Left lung (tissue), 10 donors: ENCODE results near the gene POU6F1. TPM values are rescaled to one million over a fixed set of nuclear protein-coding genes. Genes with fewer than 3 reads are reported as not detected.

Experiments
- ATAC-seq: fragments of 200-7000 bp; cut with Tn5 transposase; one replicate; pipeline ENCODE4 v1.9.1; 2020; ENCODE audit warnings: moderate library complexity
- DNase-seq, 4 donors: peaks; one replicate each; pipeline ENCODE4 v3.0.0-alpha.2; 2013 to 2020
- H3K27ac ChIP-seq, 2 donors: fragments of 200-600 bp; sonication (generic) in 1 of 2; one replicate each; pipeline versions ENCODE4 v1.5.0 to v1.8.0; 2020 to 2021
- H3K27me3 ChIP-seq, 2 donors: fragments of 200-600 bp; sonication (generic) in 1 of 2; one replicate each; pipeline versions ENCODE4 v1.5.0 to v1.8.0; 2020 to 2021
- H3K36me3 ChIP-seq, 2 donors: fragments of 200-600 bp; sonication (generic) in 1 of 2; one replicate each; pipeline versions ENCODE4 v1.5.0 to v1.8.0; 2020 to 2021
- H3K4me1 ChIP-seq, 2 donors: fragments of 200-600 bp; one replicate each; pipeline ENCODE4 v1.8.0; 2021
- H3K4me3 ChIP-seq, 2 donors: fragments of 200-600 bp; sonication (generic) in 1 of 2; one replicate each; pipeline versions ENCODE4 v1.5.0 to v1.8.0; 2020 to 2021; ENCODE audit warnings: mild to moderate bottlenecking in 1 of 2
- H3K9me3 ChIP-seq, 2 donors: fragments of 200-600 bp; sonication (generic) in 1 of 2; one replicate each; pipeline versions ENCODE4 v1.5.0 to v1.8.0; 2020 to 2021
- intact Hi-C, 2 donors: fragments of 100-400 bp; cut with DNase I; formaldehyde crosslinking; loops; one replicate each; pipeline versions ENCODE4 v1.11.2 to v1.14.2; 2022
- polyA plus RNA-seq, 6 donors: library from polyadenylated mRNA; unstranded; fragments of 120-200 nt; gene quantifications; one replicate each; pipeline ENCODE4 v1.2.1, GENCODE V29; 2013; ENCODE audit not compliant: insufficient read length in 6 of 6
- total RNA-seq, 2 donors: library from RNA; stranded (reverse); fragmentation: NEBNext Ultra II Directional; extraction: Animal tissue kit (Norgen Biotek cat#: 25700); gene quantifications; one replicate each; pipeline ENCODE4 v1.2.1, GENCODE V29; 2021
- TF ChIP-seq, protein P1 (sequence below), 2 donors: fragments of 200-600 bp; sonication (generic) in 1 of 2; IDR thresholded peaks; one replicate each; pipeline versions ENCODE4 v1.5.0 to v1.8.0; 2021; ENCODE audit warnings: antibody characterized with exemption in 2 of 2
- donor health status: DM: no; HTN: yes; CAD: no.
- donor health status: DM: no; HTN: no; CAD: no.

POU6F1 gene
- total and polyA plus RNA-seq, 8 donors, result 9.9 to 15.6 (median 11.9) TPM

DNA sequence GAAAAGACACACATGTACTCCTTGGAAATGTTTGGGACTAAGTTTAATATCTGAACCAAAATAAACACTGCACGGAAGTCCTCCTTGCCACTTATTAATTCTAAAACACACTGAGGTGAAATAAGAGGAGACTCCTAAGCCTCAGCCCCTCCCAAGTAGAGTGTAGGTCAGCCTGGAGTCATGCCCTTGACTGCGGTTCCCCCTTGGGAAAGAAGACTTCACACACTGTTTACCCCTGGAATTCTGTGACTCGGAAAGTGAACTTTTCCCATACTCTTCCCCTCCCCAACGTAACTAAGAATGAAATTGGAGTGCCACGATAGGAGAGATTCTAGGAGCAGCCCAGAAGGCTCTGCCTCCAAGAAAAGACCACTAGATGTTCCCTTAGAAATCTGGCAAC, 36.3 kb downstream of the POU6F1 start:
- H3K4me1 ChIP-seq, result no peaks in the 10 kb centered on the region
- TF ChIP-seq, protein P1, sequence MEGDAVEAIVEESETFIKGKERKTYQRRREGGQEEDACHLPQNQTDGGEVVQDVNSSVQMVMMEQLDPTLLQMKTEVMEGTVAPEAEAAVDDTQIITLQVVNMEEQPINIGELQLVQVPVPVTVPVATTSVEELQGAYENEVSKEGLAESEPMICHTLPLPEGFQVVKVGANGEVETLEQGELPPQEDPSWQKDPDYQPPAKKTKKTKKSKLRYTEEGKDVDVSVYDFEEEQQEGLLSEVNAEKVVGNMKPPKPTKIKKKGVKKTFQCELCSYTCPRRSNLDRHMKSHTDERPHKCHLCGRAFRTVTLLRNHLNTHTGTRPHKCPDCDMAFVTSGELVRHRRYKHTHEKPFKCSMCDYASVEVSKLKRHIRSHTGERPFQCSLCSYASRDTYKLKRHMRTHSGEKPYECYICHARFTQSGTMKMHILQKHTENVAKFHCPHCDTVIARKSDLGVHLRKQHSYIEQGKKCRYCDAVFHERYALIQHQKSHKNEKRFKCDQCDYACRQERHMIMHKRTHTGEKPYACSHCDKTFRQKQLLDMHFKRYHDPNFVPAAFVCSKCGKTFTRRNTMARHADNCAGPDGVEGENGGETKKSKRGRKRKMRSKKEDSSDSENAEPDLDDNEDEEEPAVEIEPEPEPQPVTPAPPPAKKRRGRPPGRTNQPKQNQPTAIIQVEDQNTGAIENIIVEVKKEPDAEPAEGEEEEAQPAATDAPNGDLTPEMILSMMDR (IDR thresholded peaks at IDR 0.05), result no peak
- no peaks in the 10 kb centered on the region for H3K27me3 ChIP-seq
- H3K27ac ChIP-seq, result no peak overlapping the region
- DNase-seq (no peak), ATAC-seq (peak; percentile 68)
- H3K36me3 ChIP-seq, result no peaks in the 10 kb centered on the region
- intact Hi-C loops, result no loop called here
- no peak overlapping the region for H3K4me3 ChIP-seq
- H3K9me3 ChIP-seq, result no peaks in the 10 kb centered on the region

DNA sequence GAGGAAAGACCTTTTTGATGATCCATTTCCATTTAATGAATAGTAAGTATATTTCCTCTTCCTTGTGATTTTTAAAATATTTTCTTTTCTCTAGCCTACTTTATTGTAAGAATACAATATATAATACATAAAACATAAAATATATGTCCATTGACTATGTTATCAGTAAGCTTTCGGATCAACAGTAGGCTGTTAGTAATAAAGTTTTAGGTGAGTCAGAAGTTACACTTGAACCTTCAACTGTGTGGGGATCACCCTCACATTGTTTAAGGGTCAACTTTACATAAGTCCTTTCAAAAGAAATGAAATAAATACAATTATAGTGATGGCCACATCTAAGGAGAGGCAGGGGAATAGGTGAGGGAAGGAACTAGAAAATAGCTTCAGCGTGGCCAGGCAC, 40.0 kb downstream of the POU6F1 start:
- Histone ChIP-seq H3K4me3 (no peak overlapping the region), H3K4me1 (peaks cover 0 to 4% of the 10 kb centered on the region in 2 donors), H3K27me3 (no peaks in the 10 kb centered on the region), H3K27ac (no peak overlapping the region), H3K9me3 (no peaks in the 10 kb centered on the region), H3K36me3 (no peaks in the 10 kb centered on the region)
- ATAC-seq, result no peak
- TF ChIP-seq, protein P1 (IDR thresholded peaks at IDR 0.05), result no peak
- intact Hi-C loops, result no loop called here
- no peak for DNase-seq

GRCh38 chr12:51174501-51174900, 43.4 kb downstream of the POU6F1 start:
- ATAC-seq (no peak), DNase-seq (no peak)
- H3K27me3 ChIP-seq, result no peaks in the 10 kb centered on the region
- H3K4me3 ChIP-seq, result no peak overlapping the region
- no peak overlapping the region for H3K27ac ChIP-seq
- TF ChIP-seq, protein P1 (IDR thresholded peaks at IDR 0.05), result no peak
- H3K36me3 ChIP-seq, result no peaks in the 10 kb centered on the region
- intact Hi-C loops, result no loop called here
- no peaks in the 10 kb centered on the region for H3K9me3 ChIP-seq
- H3K4me1 ChIP-seq, result peaks cover 6 to 30% of the 10 kb centered on the region in 2 donors

DNA sequence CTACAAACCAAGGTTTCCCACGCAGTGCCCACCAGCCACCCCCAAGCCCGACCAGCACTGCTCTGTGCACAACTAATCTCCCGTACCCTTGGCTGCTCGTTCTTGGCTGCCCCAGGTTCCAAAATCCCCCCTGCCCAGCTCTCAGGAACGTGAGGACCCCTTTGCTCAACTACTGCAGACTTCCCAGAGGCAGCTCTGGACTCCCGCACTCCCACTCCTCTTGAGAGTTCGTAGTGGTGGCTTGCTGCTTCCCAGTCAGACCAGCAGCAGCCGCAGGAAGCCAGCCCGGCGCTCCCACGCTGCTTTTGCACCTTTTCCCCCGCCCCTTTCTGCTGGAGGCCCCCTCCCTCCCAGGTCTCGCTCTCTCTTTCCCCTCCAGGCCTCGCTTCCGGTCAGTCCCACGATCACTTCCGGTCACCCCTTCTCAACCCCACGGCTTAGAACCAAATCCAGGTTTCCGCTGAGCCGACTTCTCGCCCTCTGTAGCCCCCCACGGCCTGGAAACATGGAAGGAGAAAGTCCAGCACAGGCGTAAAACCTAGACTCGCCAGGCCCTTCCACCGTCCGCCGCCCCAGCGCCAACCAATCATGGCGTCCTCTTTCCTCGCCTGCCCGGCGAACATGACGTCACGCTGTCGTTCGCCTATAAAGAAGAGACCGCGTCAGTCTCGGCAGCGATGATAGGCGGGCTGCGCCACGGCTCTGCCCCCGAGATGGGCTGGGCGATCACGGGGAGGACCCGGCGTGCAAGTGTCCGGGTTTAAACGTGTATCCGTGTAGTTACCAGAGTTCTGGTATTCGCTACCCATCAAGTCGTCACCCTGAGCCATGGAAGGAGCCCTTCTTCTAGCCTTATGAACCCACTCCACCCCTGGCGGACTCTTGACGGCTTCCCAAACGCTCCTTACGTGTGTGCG, 45.1 kb downstream of the POU6F1 start, which contains the start of gene TFCP2:
TFCP2 (minus strand) TSS at position 621 of the 917 bp plus-strand sequence. CDS start 713 bp downstream, outside the sequence.
- TF ChIP-seq, protein P1 (IDR thresholded peaks at IDR 0.05), result no peak
- ATAC-seq (peak; percentile 96), DNase-seq (peak; percentile 94 to 98 (median 98))
- Histone ChIP-seq H3K27ac (peak within 1 kb of the TSS; percentile 96), H3K27me3 (no peaks in the 10 kb centered on the region), H3K9me3 (no peaks in the 10 kb centered on the region), H3K4me1 (peaks cover 6 to 30% of the 10 kb centered on the region in 2 donors), H3K4me3 (peak within 1 kb of the TSS; percentile 60 to 77), H3K36me3 (no peaks in the 10 kb centered on the region)
- intact Hi-C loops, result no loop called here

GRCh38 chr12:51171884-51172514, 45.9 kb downstream of the POU6F1 start:
- Histone ChIP-seq H3K4me3 (peak overlapping the region; percentile 60 to 77), H3K36me3 (no peaks in the 10 kb centered on the region), H3K9me3 (no peaks in the 10 kb centered on the region), H3K27ac (peak overlapping the region; percentile 96), H3K4me1 (peaks cover 6 to 30% of the 10 kb centered on the region in 2 donors), H3K27me3 (no peaks in the 10 kb centered on the region)
- DNase-seq (peak in 1 of 4 donors; percentile 16), ATAC-seq (peak; percentile 33)
- intact Hi-C loops, result no loop called here
- TF ChIP-seq, protein P1 (IDR thresholded peaks at IDR 0.05), result no peak
